ENCODE data around the gene RTN4R. TPM values are rescaled to one million over a fixed set of nuclear protein-coding genes. Genes with fewer than 3 reads are reported as not detected.
A peak's percentile ranks its signal among the peaks of the same experiment; 100 is the strongest.

The RTN4R gene
- total RNA-seq, 2 experiments from 2014 or later: 0.36 to 0.50 TPM

DNA sequence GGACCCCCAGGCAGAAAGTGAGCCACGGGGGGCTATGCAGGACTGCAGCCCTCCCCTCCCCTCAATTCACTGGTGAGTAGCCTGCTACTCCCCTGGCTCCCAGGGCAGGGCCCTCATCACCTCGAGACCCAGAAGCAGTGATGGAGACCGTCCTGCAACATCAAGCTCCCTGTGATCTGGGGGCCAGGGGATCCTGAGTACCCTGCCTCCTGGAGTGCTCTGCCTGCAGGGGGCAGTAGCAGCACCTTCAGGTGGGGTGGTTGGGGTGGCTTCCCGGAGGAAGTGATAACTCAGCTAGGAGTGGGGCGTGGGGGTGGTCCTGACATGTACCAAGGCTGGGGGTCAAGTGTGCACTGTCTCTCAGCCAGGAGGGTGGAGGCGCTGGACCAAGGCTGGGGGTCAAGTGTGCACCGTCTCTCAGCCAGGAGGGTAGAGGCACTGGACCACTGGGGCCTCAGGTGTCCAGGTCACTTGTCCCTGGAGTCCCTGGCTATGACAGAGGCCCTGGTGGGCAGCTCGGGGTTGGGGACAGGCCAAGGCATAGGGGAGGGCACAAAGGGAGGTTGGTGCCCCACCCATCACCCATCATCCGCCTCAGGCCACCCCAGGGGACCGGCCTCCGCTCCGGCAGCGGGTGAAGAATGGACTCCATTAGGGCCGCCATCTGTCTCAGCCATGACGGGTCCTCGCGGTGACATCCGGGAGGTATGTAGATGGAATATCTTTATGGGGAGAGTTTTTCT is 9.4 kb downstream of the RTN4R start:
- no peaks in the 10 kb centered on the region for H3K4me1 ChIP-seq (ENCODE audit: insufficient read depth, low read length)
- H3K27me3 ChIP-seq (ENCODE audit: control insufficient read depth in 1 of 2, insufficient read depth in 2 of 2, low read length in 2 of 2): no peaks in the 10 kb centered on the region
- H3K36me3 Mint-ChIP-seq (ENCODE audit: low read depth): no peaks in the 10 kb centered on the region
- no peak overlapping the region for H3K27ac ChIP-seq (ENCODE audit: low read depth in 1 of 2, low read length in 2 of 2)
- peak in 4 of 14 experiments; percentile 10 to 54 (median 45) for DNase-seq
- no peaks in the 10 kb centered on the region for H3K4me1 Mint-ChIP-seq (ENCODE audit: low read depth)
- no peaks in the 10 kb centered on the region for H3K27me3 Mint-ChIP-seq
- no peaks in the 10 kb centered on the region for H3K36me3 ChIP-seq (ENCODE audit: insufficient read depth, low read length)
- CTCF ChIA-PET: interaction anchor here (1.1 to 1.3 kb wide), 2 partner anchors 20 to 102 kb away, joined by 3 to 4 read pairs; no protein-coding TSS in a partner anchor
- H3K9me3 ChIP-seq (ENCODE audit: control insufficient read depth in 1 of 2, insufficient read depth in 1 of 2, low read length in 2 of 2): no peaks in the 10 kb centered on the region
- no peak overlapping the region for H3K4me3 ChIP-seq (ENCODE audit: low read length)
- no peak for ATAC-seq (ENCODE audit: poor library complexity)
- no peak overlapping the region for H3K4me3 Mint-ChIP-seq
- no peak overlapping the region for H3K27ac Mint-ChIP-seq
- H3K9me3 Mint-ChIP-seq: no peaks in the 10 kb centered on the region
- intact Hi-C loops (cut with DNase I, micrococcal nuclease): no loop called here
- TF ChIP-seq, protein P1, sequence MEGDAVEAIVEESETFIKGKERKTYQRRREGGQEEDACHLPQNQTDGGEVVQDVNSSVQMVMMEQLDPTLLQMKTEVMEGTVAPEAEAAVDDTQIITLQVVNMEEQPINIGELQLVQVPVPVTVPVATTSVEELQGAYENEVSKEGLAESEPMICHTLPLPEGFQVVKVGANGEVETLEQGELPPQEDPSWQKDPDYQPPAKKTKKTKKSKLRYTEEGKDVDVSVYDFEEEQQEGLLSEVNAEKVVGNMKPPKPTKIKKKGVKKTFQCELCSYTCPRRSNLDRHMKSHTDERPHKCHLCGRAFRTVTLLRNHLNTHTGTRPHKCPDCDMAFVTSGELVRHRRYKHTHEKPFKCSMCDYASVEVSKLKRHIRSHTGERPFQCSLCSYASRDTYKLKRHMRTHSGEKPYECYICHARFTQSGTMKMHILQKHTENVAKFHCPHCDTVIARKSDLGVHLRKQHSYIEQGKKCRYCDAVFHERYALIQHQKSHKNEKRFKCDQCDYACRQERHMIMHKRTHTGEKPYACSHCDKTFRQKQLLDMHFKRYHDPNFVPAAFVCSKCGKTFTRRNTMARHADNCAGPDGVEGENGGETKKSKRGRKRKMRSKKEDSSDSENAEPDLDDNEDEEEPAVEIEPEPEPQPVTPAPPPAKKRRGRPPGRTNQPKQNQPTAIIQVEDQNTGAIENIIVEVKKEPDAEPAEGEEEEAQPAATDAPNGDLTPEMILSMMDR (IDR thresholded peaks at IDR 0.05): peak; percentile 27
- POLR2A ChIA-PET: no interaction called here

DNA sequence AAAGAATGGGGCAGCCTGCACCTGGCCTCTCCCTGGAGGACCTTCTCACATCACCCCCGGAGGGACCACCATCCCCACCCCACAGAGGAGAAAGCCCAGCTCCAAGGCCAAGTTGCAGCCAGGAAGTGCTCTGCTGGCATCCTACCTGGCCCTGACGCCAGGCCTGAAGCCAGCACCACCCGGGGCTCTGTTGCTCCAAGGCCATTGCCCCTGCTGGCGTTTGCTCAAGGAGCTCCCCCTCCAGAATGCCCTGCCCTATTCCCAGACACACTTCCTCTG is 10.2 kb downstream of the RTN4R start:
- H3K27ac Mint-ChIP-seq: no peak overlapping the region
- intact Hi-C loops (cut with DNase I, micrococcal nuclease): no loop called here
- DNase-seq: no peak
- ChIA-PET CTCF (interaction anchor here (1.1 to 1.3 kb wide), 2 partner anchors 19 to 101 kb away, joined by 3 to 4 read pairs; no protein-coding TSS in a partner anchor), POLR2A (no interaction called here)
- H3K4me1 Mint-ChIP-seq (ENCODE audit: low read depth): no peaks in the 10 kb centered on the region
- no peaks in the 10 kb centered on the region for H3K4me1 ChIP-seq (ENCODE audit: insufficient read depth, low read length)
- no peak overlapping the region for H3K27ac ChIP-seq (ENCODE audit: low read depth in 1 of 2, low read length in 2 of 2)
- no peaks in the 10 kb centered on the region for H3K9me3 Mint-ChIP-seq
- no peaks in the 10 kb centered on the region for H3K27me3 Mint-ChIP-seq
- no peaks in the 10 kb centered on the region for H3K27me3 ChIP-seq (ENCODE audit: control insufficient read depth in 1 of 2, insufficient read depth in 2 of 2, low read length in 2 of 2)
- H3K4me3 ChIP-seq (ENCODE audit: low read length): no peak overlapping the region
- H3K9me3 ChIP-seq (ENCODE audit: control insufficient read depth in 1 of 2, insufficient read depth in 1 of 2, low read length in 2 of 2): no peaks in the 10 kb centered on the region
- no peaks in the 10 kb centered on the region for H3K36me3 ChIP-seq (ENCODE audit: insufficient read depth, low read length)
- TF ChIP-seq, protein P1 (IDR thresholded peaks at IDR 0.05): no peak
- H3K36me3 Mint-ChIP-seq (ENCODE audit: low read depth): no peaks in the 10 kb centered on the region
- no peak overlapping the region for H3K4me3 Mint-ChIP-seq
- ATAC-seq (ENCODE audit: poor library complexity): no peak

DNA sequence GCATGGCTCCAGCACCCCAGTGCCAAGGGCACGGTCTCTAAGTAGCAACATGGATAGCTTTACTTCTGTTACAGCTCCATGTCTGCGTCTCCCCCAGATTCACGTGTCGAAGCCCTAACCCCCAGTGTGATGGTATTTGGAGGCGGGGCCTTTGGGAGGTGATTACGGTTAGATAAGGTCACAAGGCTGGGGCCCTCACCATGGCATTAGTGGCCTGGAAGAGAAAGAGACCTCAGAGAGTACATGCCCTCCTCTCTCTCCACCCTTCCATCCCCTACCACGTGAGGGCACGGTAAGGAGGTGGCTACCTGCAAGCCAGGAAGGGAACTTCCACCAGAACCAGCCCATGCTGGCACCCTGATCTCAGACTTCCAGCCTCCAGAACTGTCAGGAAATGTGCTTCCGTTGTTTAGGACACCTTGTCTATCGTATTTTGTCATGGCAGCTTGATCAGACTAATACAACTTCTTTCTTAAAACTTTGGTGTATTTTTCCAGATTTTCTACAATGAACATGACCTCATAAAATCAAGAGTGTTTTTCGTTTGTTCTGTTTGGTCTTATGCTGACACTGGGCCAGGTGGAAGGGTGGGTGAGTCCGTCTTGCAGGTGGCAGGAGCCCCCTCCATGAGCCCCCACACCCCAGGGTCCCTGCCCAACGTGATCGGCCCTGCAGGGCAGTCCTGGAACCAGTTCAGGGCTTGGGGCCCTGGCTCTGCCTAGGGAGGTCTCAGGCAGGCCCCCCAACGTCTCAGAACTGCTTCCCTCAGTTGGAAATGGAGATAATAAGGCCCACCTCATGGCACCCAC is 10.7 kb downstream of the RTN4R start:
- H3K4me1 Mint-ChIP-seq (ENCODE audit: low read depth): no peaks in the 10 kb centered on the region
- Histone ChIP-seq H3K4me1 (ENCODE audit: insufficient read depth, low read length) (no peaks in the 10 kb centered on the region), H3K36me3 (ENCODE audit: insufficient read depth, low read length) (no peaks in the 10 kb centered on the region), H3K27me3 (ENCODE audit: control insufficient read depth in 1 of 2, insufficient read depth in 2 of 2, low read length in 2 of 2) (no peaks in the 10 kb centered on the region), H3K4me3 (ENCODE audit: low read length) (no peak overlapping the region), H3K27ac (ENCODE audit: low read depth in 1 of 2, low read length in 2 of 2) (no peak overlapping the region), H3K9me3 (ENCODE audit: control insufficient read depth in 1 of 2, insufficient read depth in 1 of 2, low read length in 2 of 2) (no peaks in the 10 kb centered on the region)
- ChIA-PET POLR2A (no interaction called here), CTCF (no interaction called here)
- intact Hi-C loops (cut with DNase I, micrococcal nuclease): no loop called here
- H3K9me3 Mint-ChIP-seq: no peaks in the 10 kb centered on the region
- DNase-seq (no peak), ATAC-seq (ENCODE audit: poor library complexity) (no peak)
- TF ChIP-seq, protein P1 (IDR thresholded peaks at IDR 0.05): no peak
- H3K36me3 Mint-ChIP-seq (ENCODE audit: low read depth): no peaks in the 10 kb centered on the region
- H3K4me3 Mint-ChIP-seq: no peak overlapping the region
- H3K27me3 Mint-ChIP-seq: no peaks in the 10 kb centered on the region
- no peak overlapping the region for H3K27ac Mint-ChIP-seq
